Measurements from ENCODE around the gene CDCA8. TPM values are rescaled to one million over a fixed set of nuclear protein-coding genes. Genes with fewer than 3 reads are reported as not detected.

CDCA8 gene
- total and polyA plus RNA-seq, 9 donors = 0.11 to 1.9 (median 0.60) TPM

- Histone ChIP-seq H3K36me3 (no peaks in the 10 kb centered on the region), H3K9me3 (no peaks in the 10 kb centered on the region), H3K27ac (no peak overlapping the region), H3K4me1 (ENCODE audit: insufficient read depth) (no peaks in the 10 kb centered on the region), H3K27me3 (no peaks in the 10 kb centered on the region), H3K4me3 (no peak overlapping the region)
- 2 to 6% (median 5%) methylated on average over 33 to 52 of the region's 52 CpGs for WGBS, 3 donors
- DNase-seq = no peak
- TF ChIP-seq, protein P1, sequence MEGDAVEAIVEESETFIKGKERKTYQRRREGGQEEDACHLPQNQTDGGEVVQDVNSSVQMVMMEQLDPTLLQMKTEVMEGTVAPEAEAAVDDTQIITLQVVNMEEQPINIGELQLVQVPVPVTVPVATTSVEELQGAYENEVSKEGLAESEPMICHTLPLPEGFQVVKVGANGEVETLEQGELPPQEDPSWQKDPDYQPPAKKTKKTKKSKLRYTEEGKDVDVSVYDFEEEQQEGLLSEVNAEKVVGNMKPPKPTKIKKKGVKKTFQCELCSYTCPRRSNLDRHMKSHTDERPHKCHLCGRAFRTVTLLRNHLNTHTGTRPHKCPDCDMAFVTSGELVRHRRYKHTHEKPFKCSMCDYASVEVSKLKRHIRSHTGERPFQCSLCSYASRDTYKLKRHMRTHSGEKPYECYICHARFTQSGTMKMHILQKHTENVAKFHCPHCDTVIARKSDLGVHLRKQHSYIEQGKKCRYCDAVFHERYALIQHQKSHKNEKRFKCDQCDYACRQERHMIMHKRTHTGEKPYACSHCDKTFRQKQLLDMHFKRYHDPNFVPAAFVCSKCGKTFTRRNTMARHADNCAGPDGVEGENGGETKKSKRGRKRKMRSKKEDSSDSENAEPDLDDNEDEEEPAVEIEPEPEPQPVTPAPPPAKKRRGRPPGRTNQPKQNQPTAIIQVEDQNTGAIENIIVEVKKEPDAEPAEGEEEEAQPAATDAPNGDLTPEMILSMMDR (IDR thresholded peaks at IDR 0.05) = no peak
- TF ChIP-seq POLR2A (IDR thresholded peaks at IDR 0.05) (no peak), EP300 (IDR thresholded peaks at IDR 0.05) (no peak)
- intact Hi-C loops (cut with DNase I) = no loop called here
Measured at GRCh38 chr1:37753473-37754321, 61.4 kb downstream of the CDCA8 start.

DNA sequence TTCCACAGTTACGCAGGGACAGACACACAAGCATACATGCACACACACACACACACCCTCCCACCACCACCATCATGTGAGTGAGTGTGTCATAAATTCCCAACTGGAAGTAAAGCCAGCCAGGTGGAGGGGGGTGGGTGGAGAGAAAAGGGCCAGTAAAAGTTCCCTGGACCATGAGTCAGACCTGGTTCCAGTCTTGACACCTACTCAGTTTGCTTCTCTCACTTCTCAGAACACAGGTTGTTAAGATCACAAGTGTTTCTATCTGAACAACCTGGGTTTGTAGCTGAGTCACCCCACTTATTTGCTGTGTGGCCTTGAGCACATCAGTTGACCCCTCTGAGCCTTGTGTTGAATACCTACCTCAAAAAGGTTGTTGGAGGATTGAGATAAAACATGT is 63.0 kb downstream of the CDCA8 start:
- no peak overlapping the region for H3K4me3 ChIP-seq
- TF ChIP-seq EP300 (IDR thresholded peaks at IDR 0.05) (no peak), POLR2A (IDR thresholded peaks at IDR 0.05) (no peak)
- TF ChIP-seq, protein P1 (IDR thresholded peaks at IDR 0.05) = no peak
- intact Hi-C loops (cut with DNase I) = no loop called here
- WGBS, 3 donors = 5 to 48% (median 41%) methylated on average over 1 of the region's 1 CpG
- H3K36me3 ChIP-seq = no peaks in the 10 kb centered on the region
- no peak for DNase-seq
- H3K9me3 ChIP-seq = no peaks in the 10 kb centered on the region
- H3K4me1 ChIP-seq (ENCODE audit: insufficient read depth) = no peaks in the 10 kb centered on the region
- no peak overlapping the region for H3K27ac ChIP-seq
- H3K27me3 ChIP-seq = no peaks in the 10 kb centered on the region

DNA sequence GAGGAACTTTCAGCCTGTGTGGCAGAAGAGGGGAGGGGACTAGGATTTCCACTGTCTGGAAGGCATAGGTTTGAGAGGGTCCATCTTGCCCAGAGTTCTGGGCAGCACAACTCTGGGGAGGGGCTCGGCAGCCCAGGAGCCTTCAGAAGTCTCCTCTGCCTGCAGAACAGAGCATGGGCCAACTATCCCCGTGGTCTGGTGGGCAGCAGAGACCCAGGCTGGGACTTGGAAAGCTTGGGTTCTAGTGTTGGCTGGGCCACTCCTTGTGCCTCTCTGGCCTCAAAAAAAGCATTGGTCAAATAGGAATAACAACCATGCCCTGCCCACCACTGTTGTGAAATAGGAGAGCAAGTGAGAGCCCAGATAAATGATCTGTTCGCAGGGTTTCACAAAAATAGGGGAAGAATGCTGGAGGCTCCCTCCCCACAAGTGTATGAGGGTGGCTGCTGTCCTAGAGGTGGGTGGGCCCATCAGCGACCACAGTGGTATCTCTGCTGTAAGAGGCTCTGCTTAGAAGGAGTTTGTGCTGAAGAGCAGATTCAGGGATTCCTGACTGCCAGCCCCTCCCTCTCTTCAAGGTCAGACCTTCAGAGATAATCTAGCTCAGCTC is 63.7 kb downstream of the CDCA8 start:
- no peaks in the 10 kb centered on the region for H3K27me3 ChIP-seq

More for the DNA sequence above, 63.7 kb downstream of the CDCA8 start:
- no peaks in the 10 kb centered on the region for H3K9me3 ChIP-seq
- TF ChIP-seq POLR2A (IDR thresholded peaks at IDR 0.05) = no peak
- DNase-seq = no peak
- H3K4me3 ChIP-seq = no peak overlapping the region
- no peaks in the 10 kb centered on the region for H3K4me1 ChIP-seq (ENCODE audit: insufficient read depth)
- H3K27ac ChIP-seq = no peak overlapping the region
- no peaks in the 10 kb centered on the region for H3K36me3 ChIP-seq
- intact Hi-C loops (cut with DNase I) = no loop called here
- 54 to 69% (median 61%) methylated on average over 4 of the region's 4 CpGs for WGBS, 3 donors

Small RNAs within 50 kb of the gene (small RNA-seq; reads per million reads assigned to genes)
- gene RF00019 = not detected

Other genes with a start within 250 kb of the CDCA8 start
- 10 to 100 TPM in 3 of 7 donors, 1 to 10 TPM in 4; 5.4 to 86.6 (median 7.2) TPM for gene ZC3H12A, start 217.9 kb upstream of the CDCA8 start, total RNA-seq
- gene ZC3H12A, start 217.9 kb upstream of the CDCA8 start, polyA plus RNA-seq = 1 to 10 TPM; 1.4 to 3.6 TPM
- gene MEAF6, start 177.8 kb upstream of the CDCA8 start, total RNA-seq = 10 to 100 TPM; 38.7 to 71.3 (median 64.1) TPM
- gene MEAF6, start 177.8 kb upstream of the CDCA8 start, polyA plus RNA-seq = 100 to 1,000 TPM in 1 of 2 donors, 10 to 100 TPM in 1; 62.1 to 108 TPM
- 10 to 100 TPM in 5 of 7 donors, 1 to 10 TPM in 2; 8.3 to 21.4 (median 16.5) TPM for gene SNIP1, start 138.2 kb upstream of the CDCA8 start, total RNA-seq
- gene SNIP1, start 138.2 kb upstream of the CDCA8 start, polyA plus RNA-seq = 10 to 100 TPM in 1 of 2 donors, 1 to 10 TPM in 1; 6.5 to 16.6 TPM
- 10 to 100 TPM; 13.0 to 37.6 (median 17.8) TPM for gene DNALI1, start 135.6 kb upstream of the CDCA8 start, total RNA-seq
- 10 to 100 TPM; 16.4 to 22.4 TPM for gene DNALI1, start 135.6 kb upstream of the CDCA8 start, polyA plus RNA-seq
- 10 to 100 TPM; 26.6 to 43.0 (median 31.7) TPM for gene GNL2, start 96.6 kb upstream of the CDCA8 start, total RNA-seq
- 10 to 100 TPM; 22.3 to 44.5 TPM for gene GNL2, start 96.6 kb upstream of the CDCA8 start, polyA plus RNA-seq
- 10 to 100 TPM in 3 of 7 donors, 1 to 10 TPM in 3, under 1 TPM in 1; 0.23 to 21.4 (median 7.5) TPM for gene RSPO1, start 57.6 kb upstream of the CDCA8 start, total RNA-seq
- gene RSPO1, start 57.6 kb upstream of the CDCA8 start, polyA plus RNA-seq = 1 to 10 TPM in 1 of 2 donors, under 1 TPM in 1; 0.35 to 3.3 TPM
- gene EPHA10, start 72.6 kb downstream of the CDCA8 start, total RNA-seq = under 1 TPM in 4 of 7 donors, not detected in 3; 0.20 to 0.69 (median 0.50) TPM
- under 1 TPM; 0.02 to 0.05 TPM for gene EPHA10, start 72.6 kb downstream of the CDCA8 start, polyA plus RNA-seq
- gene MANEAL, start 101.3 kb downstream of the CDCA8 start, total RNA-seq = 1 to 10 TPM in 5 of 7 donors, under 1 TPM in 1, not detected in 1; 0.66 to 2.2 (median 1.7) TPM
- 1 to 10 TPM in 1 of 2 donors, under 1 TPM in 1; 0.99 to 3.7 TPM for gene MANEAL, start 101.3 kb downstream of the CDCA8 start, polyA plus RNA-seq
- gene C1orf122, start 115.3 kb downstream of the CDCA8 start, total RNA-seq = 10 to 100 TPM; 24.5 to 56.2 (median 32.5) TPM
- gene C1orf122, start 115.3 kb downstream of the CDCA8 start, polyA plus RNA-seq = 10 to 100 TPM; 10.3 to 23.7 TPM
- 10 to 100 TPM in 4 of 7 donors, 1 to 10 TPM in 3; 7.2 to 15.0 (median 11.0) TPM for gene YRDC, start 115.7 kb downstream of the CDCA8 start, total RNA-seq
- gene YRDC, start 115.7 kb downstream of the CDCA8 start, polyA plus RNA-seq = 1 to 10 TPM; 9.3 to 9.5 TPM
- gene MTF1, start 167.1 kb downstream of the CDCA8 start, total RNA-seq = 10 to 100 TPM in 5 of 7 donors, 1 to 10 TPM in 2; 3.4 to 29.1 (median 21.9) TPM
- gene MTF1, start 167.1 kb downstream of the CDCA8 start, polyA plus RNA-seq = 1 to 10 TPM; 4.5 to 9.6 TPM